Activated CD8-positive, alpha-beta memory T cell treated with anti-CD3 and anti-CD28 coated beads for 36 hours (primary cell): ENCODE results near the gene ANP32B. TPM values are rescaled to one million over a fixed set of nuclear protein-coding genes. Genes with fewer than 3 reads are reported as not detected.
"Not testable (repeated sequence)": the region's sequence is repeated elsewhere in the genome, so short reads cannot be mapped to it uniquely, and the experiment has no call there.

ENCODE experiments used
- CTCF ChIA-PET: fragments of 350-600 bp; sonication (Branson Sonifier 250); formaldehyde crosslinking; loops from one replicate; lab custom pipeline; 2021; ENCODE audit warnings: antibody characterized with exemption; lab: Charles Lee
- POLR2A ChIA-PET: fragments of 350-600 bp; sonication (Branson Sonifier 250); formaldehyde crosslinking; loops from one replicate; lab custom pipeline; 2021; ENCODE audit warnings: antibody characterized with exemption; lab: Charles Lee
- total RNA-seq, 2 experiments: library from RNA; stranded (reverse); gene quantifications; one replicate each; pipeline ENCODE4 v1.2.3, GENCODE V29; 2021

The ANP32B gene
- total RNA-seq: 100 to 1,000 TPM; 344 to 345 TPM

DNA sequence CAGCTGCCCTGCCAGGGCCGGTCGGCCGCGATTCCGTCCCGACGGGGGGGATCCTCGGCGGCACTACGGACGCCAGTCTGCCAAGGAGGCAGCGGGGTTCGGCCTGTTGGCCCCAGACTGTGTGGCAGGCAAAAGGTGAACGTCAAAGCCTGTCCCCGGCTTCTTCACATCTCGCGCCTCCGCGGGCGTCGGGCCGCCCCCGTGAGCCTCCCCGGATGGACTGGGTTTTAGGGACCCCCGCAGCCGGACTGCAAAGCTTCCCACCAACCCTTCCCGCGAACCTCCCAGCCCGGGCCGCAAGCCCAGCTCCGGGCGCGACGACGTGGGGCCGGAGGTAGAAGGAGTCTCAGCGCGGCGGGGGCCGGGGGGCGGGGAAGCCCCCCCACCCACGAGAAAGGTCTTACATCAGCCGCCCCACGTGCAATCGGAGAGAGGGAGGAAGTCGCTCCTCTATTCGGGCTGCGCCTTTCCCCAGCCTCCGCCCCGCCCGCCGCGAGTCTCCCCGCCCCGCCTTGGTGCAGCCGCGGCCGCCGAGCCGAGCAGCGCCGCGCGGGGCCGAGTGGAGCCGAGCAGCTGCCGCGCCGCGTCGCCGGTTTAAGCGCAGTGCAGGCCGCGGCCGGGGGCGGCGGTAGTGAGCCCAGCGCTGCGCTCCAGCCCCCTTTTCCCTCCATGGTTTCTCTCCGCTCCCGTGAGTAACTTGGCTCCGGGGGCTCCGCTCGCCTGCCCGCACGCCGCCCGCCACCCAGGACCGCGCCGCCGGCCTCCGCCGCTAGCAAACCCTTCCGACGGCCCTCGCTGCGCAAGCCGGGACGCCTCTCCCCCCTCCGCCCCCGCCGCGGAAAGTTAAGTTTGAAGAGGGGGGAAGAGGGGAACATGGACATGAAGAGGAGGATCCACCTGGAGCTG lies at the start of gene ANP32B:
ANP32B (plus strand) TSS at position 659 of the 906 bp plus-strand sequence; CDS start at position 874, 215 bp downstream.
- ChIA-PET POLR2A (interaction anchor here (0.6 to 6.0 kb wide), 14 partner anchors 10 to 1206 kb away, joined by 3 to 65 read pairs (median 6); partner anchors contain the start of genes NANS, NCBP1, TBC1D2 and TRMO), CTCF (interaction anchor here (0.6 to 5.8 kb wide), 14 partner anchors 9 to 126 kb away, joined by 3 to 55 read pairs (median 3); partner anchors contain the start of gene TRMO)

DNA sequence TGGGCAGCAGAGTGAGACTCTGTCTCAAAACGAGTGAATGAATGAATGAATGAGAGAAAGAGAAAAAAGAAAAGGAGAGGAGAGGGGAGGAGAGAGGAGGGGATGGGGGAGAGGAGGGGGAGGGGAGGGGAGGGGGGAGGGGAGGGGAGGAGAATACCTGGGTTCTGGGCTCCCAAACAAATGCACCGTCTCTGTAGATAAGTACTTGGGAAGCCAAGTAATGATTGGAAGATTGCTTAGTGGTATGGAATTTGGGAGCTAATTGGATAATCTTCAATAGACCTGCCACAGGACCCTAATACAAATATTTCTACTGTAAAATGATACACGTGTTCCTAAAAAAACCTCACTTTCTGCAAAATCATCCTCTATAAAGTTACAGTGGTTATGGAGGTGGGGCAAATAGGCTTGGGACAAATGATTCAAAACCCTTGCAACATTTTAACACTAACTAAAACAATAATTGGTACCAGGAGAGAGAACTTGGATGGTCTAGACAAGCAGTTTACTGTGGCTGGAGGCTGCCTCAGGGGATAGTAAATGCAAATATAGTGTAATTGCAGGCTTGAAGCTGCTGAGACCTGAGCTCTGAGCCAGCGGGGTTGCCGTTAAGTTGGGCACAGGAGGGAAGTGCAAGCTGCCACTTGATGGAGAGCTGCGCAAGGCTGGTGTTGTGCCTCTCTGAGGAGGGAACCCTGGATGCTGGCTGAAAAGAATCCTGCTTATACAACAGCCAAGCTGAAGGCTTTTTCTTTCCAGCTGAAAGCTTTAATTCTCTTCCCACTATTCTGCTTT lies 48.6 kb upstream of the ANP32B start:
- POLR2A ChIA-PET: no interaction called here

DNA sequence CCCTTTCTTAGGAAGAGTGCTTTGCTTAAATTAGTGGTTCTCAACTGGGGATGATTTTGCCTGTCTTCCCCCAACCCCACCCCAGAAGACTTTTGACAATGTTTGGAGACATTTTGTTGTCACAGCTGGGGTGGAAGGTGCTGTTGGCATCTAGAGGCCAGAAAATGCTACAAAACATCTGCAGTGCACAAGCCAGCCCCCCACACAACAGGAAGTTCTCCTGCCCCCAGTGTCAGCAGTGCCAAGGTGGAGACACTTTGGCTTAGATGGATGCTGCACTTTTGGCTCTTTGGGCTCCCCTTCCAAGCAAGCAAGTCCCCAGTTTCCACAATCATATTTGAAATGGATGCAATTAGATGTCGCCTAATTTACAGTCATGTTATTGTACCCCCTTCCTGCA lies 47.9 kb upstream of the ANP32B start:
- CTCF ChIA-PET: interaction anchor here (0.9 to 1.3 kb wide), 3 partner anchors 13 to 47 kb away, joined by 3 to 7 read pairs (median 3); partner anchors contain the start of gene TRMO
- POLR2A ChIA-PET: no interaction called here

More for the DNA sequence above, 48.6 kb upstream of the ANP32B start:
- CTCF ChIA-PET: no interaction called here

DNA sequence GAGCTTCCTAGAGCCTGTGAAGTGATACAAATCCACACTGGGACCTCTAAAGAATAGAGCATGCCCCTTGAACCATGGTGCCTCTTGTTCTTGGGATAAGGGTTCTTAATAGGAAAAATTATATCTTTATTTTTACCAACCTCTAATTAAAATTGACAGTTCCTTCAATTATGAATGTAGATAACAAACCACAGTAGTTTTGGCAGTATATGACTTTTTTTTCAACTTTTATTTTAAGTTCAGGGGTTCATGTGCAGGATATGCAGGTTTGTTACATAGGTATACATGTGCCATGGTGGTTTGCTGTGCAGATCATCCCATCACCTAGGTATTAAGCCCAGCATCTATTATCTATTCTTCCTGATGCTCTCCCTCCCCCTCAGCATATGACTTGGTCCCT lies 46.1 kb upstream of the ANP32B start:
- ChIA-PET CTCF (no interaction called here), POLR2A (no interaction called here)

DNA sequence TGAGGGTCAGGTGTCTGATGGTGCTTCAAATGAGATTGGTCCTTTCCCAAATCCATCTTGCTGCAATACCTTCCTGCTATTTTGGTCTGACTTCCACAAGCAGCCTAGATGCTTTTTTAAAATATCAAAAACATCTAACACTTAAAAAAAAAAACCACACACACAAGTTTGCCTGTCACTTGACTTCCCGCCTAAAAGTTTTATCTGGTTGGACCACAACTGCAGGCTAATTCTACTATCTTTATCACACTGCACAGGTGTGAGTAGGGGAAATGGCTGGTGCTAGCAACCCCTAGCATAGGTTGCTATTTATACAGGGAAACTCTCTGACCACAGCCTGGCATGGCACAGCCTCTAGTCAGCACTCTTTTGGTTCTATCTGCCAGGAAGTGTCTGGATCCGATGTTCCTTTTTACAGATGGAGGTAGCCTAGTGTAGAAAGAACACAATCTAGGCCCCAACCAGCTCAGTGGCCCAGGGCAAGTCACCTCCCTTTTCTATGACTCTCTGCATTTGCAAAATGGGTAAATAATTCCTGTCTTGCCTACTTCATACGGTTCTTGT lies 45.0 kb upstream of the ANP32B start, which contains the start of gene HEMGN:
HEMGN (minus strand) TSS at position 92 of the 564 bp plus-strand sequence; CDS start at position 56, 36 bp downstream.
- POLR2A ChIA-PET: interaction anchor here (0.7 kb wide), 1 partner anchor 22 kb away, joined by 4 read pairs; no protein-coding TSS in a partner anchor
- CTCF ChIA-PET: interaction anchor here (0.6 kb wide), 1 partner anchor 82 kb away, joined by 4 read pairs; no protein-coding TSS in a partner anchor

DNA sequence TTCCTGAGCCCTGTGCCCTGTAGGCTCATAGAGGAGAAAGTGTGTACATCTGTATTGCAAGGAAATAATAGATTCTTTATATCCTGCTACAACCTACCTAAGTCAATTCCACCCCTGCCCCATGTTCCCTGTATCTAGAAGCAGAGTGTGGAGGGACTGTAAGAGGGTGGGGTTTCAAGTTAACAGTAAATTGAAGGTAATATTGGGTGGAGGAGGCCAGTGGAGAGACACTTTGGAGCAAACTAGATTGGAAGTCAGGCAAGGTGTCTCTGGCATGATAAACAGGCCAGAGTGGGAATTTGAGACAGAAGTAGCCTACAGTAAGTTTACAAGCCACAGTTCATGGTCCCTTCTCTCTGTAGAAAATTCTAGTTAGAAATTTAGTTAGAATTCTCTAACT lies 42.9 kb upstream of the ANP32B start:
- POLR2A ChIA-PET: no interaction called here
- CTCF ChIA-PET: no interaction called here

DNA sequence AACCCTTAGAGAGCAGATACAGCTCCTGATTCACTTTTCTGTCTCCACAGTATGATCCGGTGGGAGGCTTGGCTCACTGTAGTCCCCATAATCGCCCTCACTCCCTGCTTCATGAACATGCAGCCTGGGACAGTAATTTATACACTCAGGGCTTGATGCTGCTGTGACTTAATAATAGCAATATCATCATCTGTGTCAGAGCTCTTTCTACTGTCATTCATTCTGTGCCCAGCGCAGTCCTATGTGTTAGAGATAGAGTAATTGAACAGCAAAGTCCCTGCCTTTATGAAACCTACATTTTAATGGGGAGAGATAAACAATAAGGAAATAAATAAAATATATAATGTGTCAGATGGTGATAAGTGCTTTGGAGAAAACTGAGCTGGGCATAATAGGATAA lies 42.4 kb upstream of the ANP32B start:
- ChIA-PET POLR2A (no interaction called here), CTCF (no interaction called here)

DNA sequence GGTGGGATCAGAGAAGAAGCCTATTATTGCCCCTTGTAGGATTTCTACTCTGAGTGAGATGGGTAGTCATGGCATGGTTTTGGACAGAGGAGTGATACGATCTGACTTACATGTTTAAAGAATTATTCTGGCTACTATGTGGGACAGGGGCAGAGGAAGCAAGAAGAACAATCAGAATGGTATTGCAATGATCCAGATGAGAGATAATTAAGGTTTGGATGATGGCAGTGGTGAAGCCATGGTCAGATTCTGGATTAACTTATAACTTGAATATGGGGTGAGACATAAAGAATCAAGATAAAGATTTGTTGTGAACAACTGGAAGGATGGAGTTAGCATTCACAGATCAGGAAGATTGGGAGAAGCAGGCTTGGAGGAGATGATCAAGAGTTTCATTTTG lies 41.8 kb upstream of the ANP32B start:
- ChIA-PET POLR2A (no interaction called here), CTCF (no interaction called here)

DNA sequence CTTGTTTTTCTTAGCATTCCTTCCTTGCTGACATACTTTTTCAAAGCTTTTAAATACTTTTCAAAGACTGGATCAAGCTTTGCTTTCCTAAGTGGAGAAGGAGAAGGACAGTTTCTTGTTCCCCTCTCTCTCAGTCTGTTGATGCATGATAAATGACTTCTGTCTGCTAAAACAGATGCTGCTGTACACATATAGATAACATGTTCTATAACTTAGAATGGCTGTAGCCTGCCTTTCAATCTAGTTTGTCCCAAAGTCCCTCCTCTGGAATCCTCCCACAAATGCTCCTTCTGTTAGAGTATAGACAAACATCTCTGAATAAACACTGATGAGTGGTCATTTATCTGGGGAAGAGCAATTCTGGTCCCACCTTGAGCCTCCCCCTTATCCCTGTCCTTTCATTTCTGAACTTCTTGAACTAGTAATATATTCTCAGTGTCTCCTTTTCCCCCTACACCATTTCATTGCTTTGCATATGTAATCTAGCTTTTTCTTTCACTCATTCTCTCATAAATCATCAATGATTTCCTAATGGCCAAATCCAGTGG lies 39.8 kb upstream of the ANP32B start:
- CTCF ChIA-PET: interaction anchor here (0.6 to 1.9 kb wide), 3 partner anchors 13 to 20 kb away, joined by 3 to 5 read pairs (median 4); no protein-coding TSS in a partner anchor
- POLR2A ChIA-PET: no interaction called here

DNA sequence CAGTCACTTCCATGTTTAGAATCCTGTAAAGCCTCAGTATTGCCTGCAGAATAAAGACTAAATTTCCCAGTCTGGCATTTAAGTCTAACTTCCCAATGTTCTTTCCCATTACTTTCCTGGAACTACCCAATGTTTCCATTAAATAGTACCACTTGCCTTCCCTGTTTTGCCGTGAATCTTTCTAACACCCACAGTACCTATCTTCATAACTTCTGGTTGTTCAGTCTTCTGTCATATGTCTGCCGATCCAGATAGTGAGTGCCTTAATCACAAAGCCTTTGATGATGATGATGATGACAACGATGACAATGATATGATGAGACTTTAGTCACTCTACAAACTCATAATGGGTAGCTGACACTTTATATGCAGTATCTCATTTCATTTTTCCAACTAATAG lies 38.5 kb upstream of the ANP32B start:
- ChIA-PET CTCF (interaction anchor here (1.3 to 1.4 kb wide), 2 partner anchors 18 to 21 kb away, joined by 3 read pairs; no protein-coding TSS in a partner anchor), POLR2A (no interaction called here)

DNA sequence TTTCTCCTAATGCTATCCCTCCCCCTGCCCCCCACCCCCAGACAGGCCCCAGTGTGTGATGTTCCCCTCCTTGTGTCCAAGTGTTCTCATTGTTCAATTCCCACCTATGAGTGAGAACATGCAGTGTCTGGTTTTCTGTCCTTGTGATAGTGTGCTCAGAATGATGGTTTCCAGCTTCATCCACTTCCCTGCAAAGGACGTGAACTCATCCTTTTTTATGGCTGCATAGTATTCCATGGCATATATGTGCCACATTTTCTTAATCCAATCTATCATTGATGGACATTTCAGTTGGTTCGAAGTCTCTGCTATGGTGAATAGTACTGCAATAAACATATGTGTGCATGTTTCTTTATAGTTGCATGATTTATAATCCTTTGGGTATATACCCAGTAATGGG lies 37.7 kb upstream of the ANP32B start:
- CTCF ChIA-PET, POLR2A ChIA-PET: not testable (repeated sequence)

DNA sequence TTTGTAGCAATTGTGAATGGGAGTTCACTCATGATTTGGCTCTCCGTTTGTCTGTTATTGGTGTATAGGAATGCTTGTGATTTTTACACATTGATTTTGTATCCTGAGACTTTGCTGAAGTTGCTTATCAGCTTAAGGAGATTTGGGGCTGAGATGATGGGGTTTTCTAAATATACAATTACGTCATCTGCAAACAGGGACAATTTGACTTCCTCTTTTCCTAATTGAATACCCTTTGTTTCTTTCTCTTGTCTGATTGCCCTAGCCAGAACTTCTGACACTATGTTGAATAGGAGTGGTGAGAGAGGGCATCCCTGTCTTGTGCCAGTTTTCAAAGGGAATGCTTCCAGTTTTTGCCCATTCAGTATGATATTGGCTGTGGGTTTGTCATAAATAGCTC lies 36.0 kb upstream of the ANP32B start:
- CTCF ChIA-PET, POLR2A ChIA-PET: not testable (repeated sequence)

DNA sequence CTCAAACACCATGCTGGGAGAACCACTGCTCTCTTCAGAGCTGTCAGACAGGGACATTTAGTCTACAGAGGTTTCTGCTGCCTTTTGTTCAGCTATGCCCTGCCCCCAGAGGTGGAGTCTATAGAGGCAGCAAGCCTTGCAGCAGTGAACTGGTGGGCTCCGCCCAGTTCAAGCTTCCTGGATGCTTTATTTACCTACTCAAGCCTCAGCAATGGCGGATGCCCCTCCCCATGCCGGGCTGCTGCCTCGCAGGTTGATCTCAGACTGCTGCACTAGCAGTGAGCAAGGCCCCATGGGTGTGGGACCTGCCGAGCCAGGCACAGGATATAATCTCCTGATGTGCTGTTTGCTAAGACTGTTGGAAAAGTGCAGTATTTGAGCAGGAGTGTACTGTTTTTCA lies 32.3 kb upstream of the ANP32B start:
- POLR2A ChIA-PET, CTCF ChIA-PET: not testable (repeated sequence)

DNA sequence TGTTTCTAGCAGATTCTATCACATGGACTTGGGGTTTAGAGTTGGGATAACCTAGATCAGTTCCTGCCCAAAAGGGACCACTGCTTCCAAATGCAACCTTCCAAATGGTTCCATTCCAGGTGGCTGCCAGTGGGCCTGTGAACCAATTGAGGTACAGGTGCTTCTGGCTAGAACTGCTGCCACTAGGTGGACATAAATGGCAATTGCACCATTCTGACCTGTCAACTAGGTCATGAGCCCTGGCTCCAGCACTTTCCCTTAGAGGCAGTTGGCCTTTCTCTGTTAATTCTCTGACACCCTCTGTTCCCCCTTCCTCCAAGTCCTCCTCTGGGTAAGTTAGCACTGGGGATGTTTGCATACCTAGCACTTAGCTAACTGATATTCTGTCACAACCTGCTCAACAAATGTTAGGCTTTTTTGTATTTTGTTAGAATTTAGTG lies 28.6 kb upstream of the ANP32B start:
- CTCF ChIA-PET: interaction anchor here (1.1 to 1.8 kb wide), 3 partner anchors 8 to 31 kb away, joined by 4 to 7 read pairs (median 7); no protein-coding TSS in a partner anchor

DNA sequence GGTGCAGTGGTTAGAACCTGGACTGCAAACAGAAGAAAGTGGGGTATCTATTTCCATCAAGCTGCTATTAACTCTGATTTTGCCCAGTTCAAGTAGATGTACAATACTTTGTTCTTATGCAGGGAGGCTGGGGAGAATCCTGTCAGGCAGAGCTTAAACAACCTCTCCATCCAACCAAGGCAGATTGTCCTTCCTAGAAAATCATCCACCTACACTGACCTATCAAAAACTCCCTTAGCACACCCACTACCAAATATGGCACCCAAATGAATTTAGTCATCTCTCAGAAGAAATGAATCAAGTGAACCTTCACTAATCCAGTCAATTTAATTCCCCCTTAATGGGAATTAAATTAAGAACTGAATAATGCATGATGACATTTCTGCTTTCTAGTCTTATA lies 26.8 kb upstream of the ANP32B start:
- ChIA-PET CTCF (interaction anchor here (0.7 to 1.0 kb wide), 2 partner anchors 27 to 300 kb away, joined by 3 read pairs; partner anchors contain the start of gene ANP32B), POLR2A (no interaction called here)

More for the DNA sequence above, 28.6 kb upstream of the ANP32B start:
- POLR2A ChIA-PET: no interaction called here

DNA sequence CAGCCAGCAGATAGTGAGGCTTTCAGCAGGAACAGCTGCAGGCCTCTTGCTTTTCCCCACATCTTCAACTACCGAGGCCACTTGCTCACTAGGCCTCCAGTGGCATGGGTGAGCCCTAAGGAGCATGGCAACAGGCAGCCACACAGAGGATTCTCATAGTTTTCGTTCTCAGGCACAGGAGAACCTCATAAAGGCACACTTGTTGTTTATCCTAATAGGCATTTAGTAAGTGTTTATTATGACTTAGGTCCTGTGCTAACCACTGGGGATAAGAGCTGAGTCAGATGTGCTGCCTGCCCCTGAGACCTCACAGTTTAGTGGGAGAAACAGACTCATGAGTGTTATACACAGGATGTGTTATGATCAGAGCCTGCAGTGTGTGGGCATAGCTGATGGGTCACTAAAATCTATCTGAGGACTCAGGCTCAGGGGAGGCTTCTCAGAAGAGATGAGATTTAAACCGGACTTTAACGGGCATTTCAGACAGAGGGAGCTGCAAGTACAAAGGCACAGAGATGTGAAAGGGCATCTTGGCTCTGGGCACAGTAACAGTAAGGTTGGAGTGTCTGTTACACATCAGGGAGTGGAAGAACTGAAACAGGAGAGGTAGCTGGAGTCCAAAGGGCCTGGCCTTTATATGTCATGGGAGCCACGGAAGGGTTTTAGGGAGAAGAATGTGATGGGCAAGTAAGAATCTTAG lies 24.2 kb upstream of the ANP32B start:
- POLR2A ChIA-PET: interaction anchor here (0.5 to 2.6 kb wide), 2 partner anchors 23 to 205 kb away, joined by 4 to 11 read pairs; partner anchors contain the start of gene ANP32B
- CTCF ChIA-PET: interaction anchor here (1.0 kb wide), 1 partner anchor 75 kb away, joined by 3 read pairs; no protein-coding TSS in a partner anchor

DNA sequence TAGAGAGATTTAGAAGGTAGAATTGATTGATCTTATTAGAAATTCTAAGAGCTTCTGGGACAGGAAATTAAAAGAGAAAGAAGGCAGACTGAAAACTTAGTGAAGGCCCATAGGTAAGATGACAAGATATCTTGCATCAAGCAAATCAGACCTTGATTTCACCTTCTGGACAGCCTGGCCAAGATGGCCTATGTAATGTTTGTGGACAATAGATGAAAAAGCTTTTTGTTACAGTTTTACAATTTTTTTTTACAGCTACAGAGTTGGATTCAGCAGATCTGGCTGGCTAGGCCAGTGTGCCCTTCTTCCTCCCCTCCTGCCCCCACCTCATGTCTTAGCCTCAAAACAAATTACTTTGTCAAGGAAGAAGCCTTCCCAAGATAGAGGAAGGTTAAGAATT lies 23.6 kb upstream of the ANP32B start:
- ChIA-PET CTCF (interaction anchor here (1.0 kb wide), 1 partner anchor 75 kb away, joined by 3 read pairs; no protein-coding TSS in a partner anchor), POLR2A (interaction anchor here (0.9 to 2.6 kb wide), 2 partner anchors 22 to 23 kb away, joined by 4 to 11 read pairs; partner anchors contain the start of gene ANP32B)
